Hindlimb muscle (tissue), 1 donor: ENCODE measurements around the gene KRTAP5-9. TPM values are rescaled to one million over a fixed set of nuclear protein-coding genes. Genes with fewer than 3 reads are reported as not detected.
"Not testable (repeated sequence)": the region's sequence is repeated elsewhere in the genome, so short reads cannot be mapped to it uniquely, and the experiment has no call there.

Source experiments
- DNase-seq: peaks from one replicate; pipeline ENCODE4 v3.0.0-alpha.2; 2013
- polyA plus RNA-seq: library from polyadenylated mRNA; unstranded; fragments of 120-200 nt; gene quantifications from one replicate; pipeline ENCODE4 v1.2.1, GENCODE V29; 2013; ENCODE audit not compliant: insufficient read length

The KRTAP5-9 gene
- polyA plus RNA-seq, 1 donor = not detected

GRCh38 chr11:71563406-71563805 lies 15.2 kb downstream of the KRTAP5-9 start:
- DNase-seq = no peak

GRCh38 chr11:71564430-71564829 lies 16.2 kb downstream of the KRTAP5-9 start:
- no peak for DNase-seq

- DNase-seq = no peak
Observed at GRCh38 chr11:71565263-71565662, 17.0 kb downstream of the KRTAP5-9 start, which contains the start of gene KRTAP5-10. Gene KRTAP5-10 (plus strand): TSS chr11:71565563. CDS start chr11:71565588, 25 bp downstream.

GRCh38 chr11:71566081-71566620 lies 17.9 kb downstream of the KRTAP5-9 start:
- no peak for DNase-seq

GRCh38 chr11:71566626-71567599 lies 18.7 kb downstream of the KRTAP5-9 start:
- not testable (repeated sequence) for DNase-seq

- not testable (repeated sequence) for DNase-seq
Observed at GRCh38 chr11:71567633-71568032, 19.4 kb downstream of the KRTAP5-9 start.

- peak; percentile 28 for DNase-seq
Observed at GRCh38 chr11:71568704-71569349, 20.6 kb downstream of the KRTAP5-9 start.

- not testable (repeated sequence) for DNase-seq
Observed at GRCh38 chr11:71571101-71571850, 23.1 kb downstream of the KRTAP5-9 start.

GRCh38 chr11:71572811-71573210 lies 24.6 kb downstream of the KRTAP5-9 start:
- no peak for DNase-seq

- no peak for DNase-seq
Observed at GRCh38 chr11:71574418-71574817, 26.2 kb downstream of the KRTAP5-9 start.

- no peak for DNase-seq
Observed at GRCh38 chr11:71575723-71576424, 27.7 kb downstream of the KRTAP5-9 start.

- DNase-seq = not testable (repeated sequence)
Observed at GRCh38 chr11:71576688-71577465, 28.7 kb downstream of the KRTAP5-9 start.

GRCh38 chr11:71577469-71578004 lies 29.3 kb downstream of the KRTAP5-9 start:
- no peak for DNase-seq

- not testable (repeated sequence) for DNase-seq
Observed at GRCh38 chr11:71579513-71579912, 31.3 kb downstream of the KRTAP5-9 start.

GRCh38 chr11:71580057-71581003 lies 32.1 kb downstream of the KRTAP5-9 start:
- DNase-seq = peak; percentile 23

GRCh38 chr11:71581826-71582225 lies 33.6 kb downstream of the KRTAP5-9 start:
- DNase-seq = no peak

- no peak for DNase-seq
Observed at GRCh38 chr11:71582309-71582895, 34.2 kb downstream of the KRTAP5-9 start, which contains the start of gene KRTAP5-11. Gene KRTAP5-11 (minus strand): TSS chr11:71582875. CDS start chr11:71582837, 38 bp downstream.

GRCh38 chr11:71582969-71583368 lies 34.7 kb downstream of the KRTAP5-9 start:
- not testable (repeated sequence) for DNase-seq

- not testable (repeated sequence) for DNase-seq
Observed at GRCh38 chr11:71585673-71586072, 37.5 kb downstream of the KRTAP5-9 start.
